ENCODE results near the gene ATP8B4. TPM values are rescaled to one million over a fixed set of nuclear protein-coding genes. Genes with fewer than 3 reads are reported as not detected.

ATP8B4 gene
- total and polyA plus RNA-seq, 2 of the 8 experiments (the other 6 are each of a cell fraction or from before 2014, with no cell fraction given) = 0.17 to 0.24 TPM

- Histone ChIP-seq H3K79me2 (ENCODE audit: control insufficient read depth in 1 of 2, insufficient read depth in 2 of 2, low read length in 2 of 2) (no peaks in the 10 kb centered on the region), H3K36me3 (ENCODE audit: control insufficient read depth in 2 of 4, insufficient read depth in 4 of 4, low read length in 3 of 4) (no peaks in the 10 kb centered on the region), H3K4ac (replicated peaks; ENCODE audit: insufficient read length, low read depth, low read length) (no peak overlapping the region), H2AK5ac (ENCODE audit: low read depth, low read length) (no peak overlapping the region), H3K79me1 (ENCODE audit: low read depth, low read length) (no peaks in the 10 kb centered on the region), H3K9ac (replicated peaks in 1 of 4; ENCODE audit: extremely low read depth in 1 of 4, low read depth in 3 of 4, low read length in 3 of 4) (no peak overlapping the region), H3K18ac (ENCODE audit: extremely low read depth, low read length) (no peak overlapping the region), H2BK15ac (ENCODE audit: low read length) (no peak overlapping the region), H2BK120ac (replicated peaks; ENCODE audit: low read depth, low read length) (no peak overlapping the region), H4K91ac (replicated peaks; ENCODE audit: insufficient read length, low read length) (no peak overlapping the region), H3K4me3 (ENCODE audit: extremely low read depth in 1 of 4, insufficient read depth in 2 of 4, low read depth in 3 of 4, low read length in 4 of 4) (no peak overlapping the region), H4K20me1 (replicated peaks in 1 of 2; ENCODE audit: control insufficient read depth in 1 of 2, insufficient read depth in 2 of 2, low read length in 2 of 2) (no peaks in the 10 kb centered on the region), H3K23ac (ENCODE audit: insufficient read length) (no peak overlapping the region), H3K4me1 (replicated peaks in 1 of 4; ENCODE audit: control insufficient read depth in 3 of 4, insufficient read depth in 4 of 4, low read length in 3 of 4) (peaks cover 0 to 3% (median 0%) of the 10 kb centered on the region in 4 experiments; a peak in 1 of 7 replicates), H3K27me3 (replicated peaks in 1 of 4; ENCODE audit: control insufficient read depth in 3 of 4, extremely low read depth in 1 of 4, insufficient read depth in 3 of 4, low read length in 3 of 4) (no peaks in the 10 kb centered on the region), H2BK5ac (ENCODE audit: low read depth, low read length) (no peak overlapping the region), H4K5ac (ENCODE audit: insufficient read length, low read depth, low read length) (no peak overlapping the region), H2BK12ac (ENCODE audit: low read depth, low read length) (no peak overlapping the region), H4K8ac (ENCODE audit: extremely low read depth, insufficient read depth, low read length) (no peak overlapping the region), H3K9me3 (ENCODE audit: insufficient read depth in 2 of 2, low read depth in 1 of 2, low read length in 1 of 2) (no peaks in the 10 kb centered on the region), H3K4me2 (ENCODE audit: insufficient read depth in 1 of 2, low read depth in 2 of 2, low read length in 2 of 2) (no peak overlapping the region), H3K23me2 (ENCODE audit: low read depth, low read length) (no peaks in the 10 kb centered on the region), H3K56ac (replicated peaks; ENCODE audit: insufficient read length, low read depth, low read length) (no peak overlapping the region), H3K27ac (ENCODE audit: low read depth, low read length) (no peak overlapping the region), H2BK20ac (ENCODE audit: low read length) (no peak overlapping the region), H3K14ac (ENCODE audit: insufficient read length) (no peak overlapping the region), H2AFZ (ENCODE audit: low read length) (no peak overlapping the region)
- CTCF ChIA-PET (ENCODE audit: partially characterized antibody) = interaction anchor here (1.7 to 3.8 kb wide), 2 partner anchors 25 to 718 kb away, joined by 3 to 12 read pairs; partner anchors contain the start of gene FGF7
- TF ChIP-seq RXRA (IDR thresholded peaks at IDR 0.05; ENCODE audit: insufficient read depth, low read depth, low read length) (no peak), SIX5 (IDR thresholded peaks at IDR 0.05; ENCODE audit: low read depth, low read length) (no peak), TBP (IDR thresholded peaks at IDR 0.05; ENCODE audit: low read depth, low read length) (no peak), CREB1 (IDR thresholded peaks at IDR 0.05) (no peak), USF2 (IDR thresholded peaks at IDR 0.05; ENCODE audit: low read length) (no peak), ATF3 (IDR thresholded peaks at IDR 0.05; ENCODE audit: insufficient read depth, low read depth, low read length) (no peak), CTBP2 (IDR thresholded peaks at IDR 0.05; ENCODE audit: borderline replicate concordance, insufficient read depth, insufficient read length, low read length) (no peak), TCF12 (IDR thresholded peaks at IDR 0.05; ENCODE audit: low read depth, low read length) (no peak), PHF8 (conservative IDR thresholded peaks at IDR 0.05; ENCODE audit: low read depth, low read length) (no peak)
- no peak for FAIRE-seq
- POLR2A ChIA-PET (ENCODE audit: partially characterized antibody) = no interaction called here
- 5% methylated on average over 1 of the region's 1 CpG; no CpG with 5 or more reads in 1 of the 2 experiments for WGBS, 2 experiments (ENCODE audit: extremely low coverage in 1 of 2, insufficient coverage in 1 of 2, insufficient read length in 1 of 2, insufficient replicate concordance in 2 of 2, low coverage in 1 of 2, low lambda C conversion rate in 2 of 2, missing lambda C conversion rate in 1 of 2)
- DNase-seq (ENCODE audit: low read depth in 1 of 2, low spot score in 2 of 2) = no peak
Measured at GRCh38 chr15:50140098-50140497, 21.1 kb upstream of the ATP8B4 start.
